WTC11 (cell line): ENCODE measurements around the gene WNT10A. TPM values are rescaled to one million over a fixed set of nuclear protein-coding genes. Genes with fewer than 3 reads are reported as not detected.

Experiments used
- ATF1 ChIP-seq: sonication (generic); formaldehyde crosslinking; IDR thresholded peaks from 2 replicates; pipeline ENCODE4 v1.8.1; 2023; ENCODE audit warnings: mild to moderate bottlenecking, moderate library complexity, missing genetic modification reagents
- E2F1 ChIP-seq: sonication (generic); formaldehyde crosslinking; IDR thresholded peaks from 2 replicates; pipeline ENCODE4 v1.8.0; 2022; ENCODE audit warnings: mild to moderate bottlenecking, missing genetic modification reagents
- GTF2I ChIP-seq: fragments of 250-450 bp; sonication (Bioruptor Pico); conservative IDR thresholded peaks from 2 replicates; pipeline ENCODE4 v1.4.0; 2021; ENCODE audit warnings: mild to moderate bottlenecking
- NFE2L1 ChIP-seq: sonication (generic); formaldehyde crosslinking; IDR thresholded peaks from 2 replicates; pipeline ENCODE4 v1.8.1; 2023; ENCODE audit warnings: missing genetic modification reagents
- NFYB ChIP-seq: sonication (generic); formaldehyde crosslinking; conservative IDR thresholded peaks from 2 replicates; pipeline ENCODE4 v1.8.0; 2022; ENCODE audit warnings: low read depth, missing genetic modification reagents
- RELA ChIP-seq: sonication (generic); formaldehyde crosslinking; IDR thresholded peaks from 2 replicates; pipeline ENCODE4 v1.8.1; 2022; ENCODE audit warnings: missing genetic modification reagents, mild to moderate bottlenecking, borderline replicate concordance
- STAT6 ChIP-seq: sonication (generic); formaldehyde crosslinking; conservative IDR thresholded peaks from 2 replicates; pipeline ENCODE4 v1.8.1; 2023; ENCODE audit warnings: mild to moderate bottlenecking, low read depth, missing genetic modification reagents, moderate library complexity
- TCF7 ChIP-seq: sonication (generic); formaldehyde crosslinking; IDR thresholded peaks from 2 replicates; pipeline ENCODE4 v1.8.0; 2022; ENCODE audit warnings: mild to moderate bottlenecking, low read depth, missing genetic modification reagents, moderate library complexity
- TP53 ChIP-seq: sonication (generic); formaldehyde crosslinking; IDR thresholded peaks from 2 replicates; pipeline ENCODE4 v1.8.1; 2023; ENCODE audit warnings: mild to moderate bottlenecking, missing genetic modification reagents
- ZNF219 ChIP-seq: sonication (generic); formaldehyde crosslinking; IDR thresholded peaks from 2 replicates; pipeline ENCODE4 v1.8.0; 2023; ENCODE audit warnings: missing genetic modification reagents, mild to moderate bottlenecking, borderline replicate concordance
- ZNF263 ChIP-seq: sonication (generic); formaldehyde crosslinking; IDR thresholded peaks from 2 replicates; pipeline ENCODE4 v1.8.1; 2022; ENCODE audit warnings: low read depth, mild to moderate bottlenecking, moderate library complexity, missing genetic modification reagents
- ZNF396 ChIP-seq: fragments of 250-450 bp; sonication (Bioruptor Pico); IDR thresholded peaks from 2 replicates; pipeline ENCODE4 v1.8.0; 2021; ENCODE audit warnings: mild to moderate bottlenecking, moderate library complexity, borderline replicate concordance
- total RNA-seq: library from RNA; stranded (reverse); gene quantifications from 3 replicates; pipeline ENCODE4 v1.2.3, GENCODE V29; 2021
- TF ChIP-seq, protein P1 (sequence below): sonication (generic); formaldehyde crosslinking; IDR thresholded peaks from 2 replicates; pipeline ENCODE4 v1.8.0; 2022; ENCODE audit warnings: missing genetic modification reagents
- TF ChIP-seq, protein P2 (sequence below): fragments of 200-600 bp; IDR thresholded peaks from 2 replicates; pipeline ENCODE4 v1.8.0; 2022; ENCODE audit warnings: antibody characterized with exemption
- TF ChIP-seq, protein P3 (sequence below): sonication (generic); formaldehyde crosslinking; IDR thresholded peaks from 2 replicates; pipeline ENCODE4 v1.8.1; 2022; ENCODE audit warnings: low read depth, missing genetic modification reagents, borderline replicate concordance
- TF ChIP-seq, protein P4 (sequence below): sonication (generic); formaldehyde crosslinking; IDR thresholded peaks from 2 replicates; pipeline ENCODE4 v1.8.0; 2023; ENCODE audit warnings: mild to moderate bottlenecking, missing genetic modification reagents

Gene WNT10A
- total RNA-seq, 1 experiment from 2014 or later: not detected

- TF ChIP-seq, protein P1, sequence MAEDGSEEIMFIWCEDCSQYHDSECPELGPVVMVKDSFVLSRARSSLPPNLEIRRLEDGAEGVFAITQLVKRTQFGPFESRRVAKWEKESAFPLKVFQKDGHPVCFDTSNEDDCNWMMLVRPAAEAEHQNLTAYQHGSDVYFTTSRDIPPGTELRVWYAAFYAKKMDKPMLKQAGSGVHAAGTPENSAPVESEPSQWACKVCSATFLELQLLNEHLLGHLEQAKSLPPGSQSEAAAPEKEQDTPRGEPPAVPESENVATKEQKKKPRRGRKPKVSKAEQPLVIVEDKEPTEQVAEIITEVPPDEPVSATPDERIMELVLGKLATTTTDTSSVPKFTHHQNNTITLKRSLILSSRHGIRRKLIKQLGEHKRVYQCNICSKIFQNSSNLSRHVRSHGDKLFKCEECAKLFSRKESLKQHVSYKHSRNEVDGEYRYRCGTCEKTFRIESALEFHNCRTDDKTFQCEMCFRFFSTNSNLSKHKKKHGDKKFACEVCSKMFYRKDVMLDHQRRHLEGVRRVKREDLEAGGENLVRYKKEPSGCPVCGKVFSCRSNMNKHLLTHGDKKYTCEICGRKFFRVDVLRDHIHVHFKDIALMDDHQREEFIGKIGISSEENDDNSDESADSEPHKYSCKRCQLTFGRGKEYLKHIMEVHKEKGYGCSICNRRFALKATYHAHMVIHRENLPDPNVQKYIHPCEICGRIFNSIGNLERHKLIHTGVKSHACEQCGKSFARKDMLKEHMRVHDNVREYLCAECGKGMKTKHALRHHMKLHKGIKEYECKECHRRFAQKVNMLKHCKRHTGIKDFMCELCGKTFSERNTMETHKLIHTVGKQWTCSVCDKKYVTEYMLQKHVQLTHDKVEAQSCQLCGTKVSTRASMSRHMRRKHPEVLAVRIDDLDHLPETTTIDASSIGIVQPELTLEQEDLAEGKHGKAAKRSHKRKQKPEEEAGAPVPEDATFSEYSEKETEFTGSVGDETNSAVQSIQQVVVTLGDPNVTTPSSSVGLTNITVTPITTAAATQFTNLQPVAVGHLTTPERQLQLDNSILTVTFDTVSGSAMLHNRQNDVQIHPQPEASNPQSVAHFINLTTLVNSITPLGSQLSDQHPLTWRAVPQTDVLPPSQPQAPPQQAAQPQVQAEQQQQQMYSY (CRISPR knock-in tag): no peak
- TF ChIP-seq, protein P2, sequence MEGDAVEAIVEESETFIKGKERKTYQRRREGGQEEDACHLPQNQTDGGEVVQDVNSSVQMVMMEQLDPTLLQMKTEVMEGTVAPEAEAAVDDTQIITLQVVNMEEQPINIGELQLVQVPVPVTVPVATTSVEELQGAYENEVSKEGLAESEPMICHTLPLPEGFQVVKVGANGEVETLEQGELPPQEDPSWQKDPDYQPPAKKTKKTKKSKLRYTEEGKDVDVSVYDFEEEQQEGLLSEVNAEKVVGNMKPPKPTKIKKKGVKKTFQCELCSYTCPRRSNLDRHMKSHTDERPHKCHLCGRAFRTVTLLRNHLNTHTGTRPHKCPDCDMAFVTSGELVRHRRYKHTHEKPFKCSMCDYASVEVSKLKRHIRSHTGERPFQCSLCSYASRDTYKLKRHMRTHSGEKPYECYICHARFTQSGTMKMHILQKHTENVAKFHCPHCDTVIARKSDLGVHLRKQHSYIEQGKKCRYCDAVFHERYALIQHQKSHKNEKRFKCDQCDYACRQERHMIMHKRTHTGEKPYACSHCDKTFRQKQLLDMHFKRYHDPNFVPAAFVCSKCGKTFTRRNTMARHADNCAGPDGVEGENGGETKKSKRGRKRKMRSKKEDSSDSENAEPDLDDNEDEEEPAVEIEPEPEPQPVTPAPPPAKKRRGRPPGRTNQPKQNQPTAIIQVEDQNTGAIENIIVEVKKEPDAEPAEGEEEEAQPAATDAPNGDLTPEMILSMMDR: no peak
- TF ChIP-seq NFE2L1 (CRISPR knock-in tag) (no peak), GTF2I (CRISPR knock-in tag) (no peak), ZNF219 (CRISPR knock-in tag) (no peak), ZNF263 (CRISPR knock-in tag) (no peak), NFYB (CRISPR knock-in tag) (no peak), STAT6 (no peak), E2F1 (CRISPR knock-in tag) (no peak), TP53 (CRISPR knock-in tag) (no peak), ATF1 (no peak), ZNF396 (CRISPR knock-in tag) (no peak), RELA (CRISPR knock-in tag) (no peak), TCF7 (CRISPR knock-in tag) (no peak)
- TF ChIP-seq, protein P3, sequence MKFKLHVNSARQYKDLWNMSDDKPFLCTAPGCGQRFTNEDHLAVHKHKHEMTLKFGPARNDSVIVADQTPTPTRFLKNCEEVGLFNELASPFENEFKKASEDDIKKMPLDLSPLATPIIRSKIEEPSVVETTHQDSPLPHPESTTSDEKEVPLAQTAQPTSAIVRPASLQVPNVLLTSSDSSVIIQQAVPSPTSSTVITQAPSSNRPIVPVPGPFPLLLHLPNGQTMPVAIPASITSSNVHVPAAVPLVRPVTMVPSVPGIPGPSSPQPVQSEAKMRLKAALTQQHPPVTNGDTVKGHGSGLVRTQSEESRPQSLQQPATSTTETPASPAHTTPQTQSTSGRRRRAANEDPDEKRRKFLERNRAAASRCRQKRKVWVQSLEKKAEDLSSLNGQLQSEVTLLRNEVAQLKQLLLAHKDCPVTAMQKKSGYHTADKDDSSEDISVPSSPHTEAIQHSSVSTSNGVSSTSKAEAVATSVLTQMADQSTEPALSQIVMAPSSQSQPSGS: no peak
- TF ChIP-seq, protein P4, sequence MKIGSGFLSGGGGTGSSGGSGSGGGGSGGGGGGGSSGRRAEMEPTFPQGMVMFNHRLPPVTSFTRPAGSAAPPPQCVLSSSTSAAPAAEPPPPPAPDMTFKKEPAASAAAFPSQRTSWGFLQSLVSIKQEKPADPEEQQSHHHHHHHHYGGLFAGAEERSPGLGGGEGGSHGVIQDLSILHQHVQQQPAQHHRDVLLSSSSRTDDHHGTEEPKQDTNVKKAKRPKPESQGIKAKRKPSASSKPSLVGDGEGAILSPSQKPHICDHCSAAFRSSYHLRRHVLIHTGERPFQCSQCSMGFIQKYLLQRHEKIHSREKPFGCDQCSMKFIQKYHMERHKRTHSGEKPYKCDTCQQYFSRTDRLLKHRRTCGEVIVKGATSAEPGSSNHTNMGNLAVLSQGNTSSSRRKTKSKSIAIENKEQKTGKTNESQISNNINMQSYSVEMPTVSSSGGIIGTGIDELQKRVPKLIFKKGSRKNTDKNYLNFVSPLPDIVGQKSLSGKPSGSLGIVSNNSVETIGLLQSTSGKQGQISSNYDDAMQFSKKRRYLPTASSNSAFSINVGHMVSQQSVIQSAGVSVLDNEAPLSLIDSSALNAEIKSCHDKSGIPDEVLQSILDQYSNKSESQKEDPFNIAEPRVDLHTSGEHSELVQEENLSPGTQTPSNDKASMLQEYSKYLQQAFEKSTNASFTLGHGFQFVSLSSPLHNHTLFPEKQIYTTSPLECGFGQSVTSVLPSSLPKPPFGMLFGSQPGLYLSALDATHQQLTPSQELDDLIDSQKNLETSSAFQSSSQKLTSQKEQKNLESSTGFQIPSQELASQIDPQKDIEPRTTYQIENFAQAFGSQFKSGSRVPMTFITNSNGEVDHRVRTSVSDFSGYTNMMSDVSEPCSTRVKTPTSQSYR: no peak
Observed at GRCh38 chr2:218888341-218888740, 7.7 kb downstream of the WNT10A start (continued).
